CD4-positive, alpha-beta T cell treated with Interleukin-17A for 1 hour (primary cell): Measurements from ENCODE around the gene COX8A.
"Not testable (repeated sequence)": the region's sequence is repeated elsewhere in the genome, so short reads cannot be mapped to it uniquely, and the experiment has no call there.

Experiments
- DNase-seq: peaks from one replicate; pipeline ENCODE4 v3.0.0-alpha.2; 2020

The COX8A gene, protein sequence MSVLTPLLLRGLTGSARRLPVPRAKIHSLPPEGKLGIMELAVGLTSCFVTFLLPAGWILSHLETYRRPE

DNA sequence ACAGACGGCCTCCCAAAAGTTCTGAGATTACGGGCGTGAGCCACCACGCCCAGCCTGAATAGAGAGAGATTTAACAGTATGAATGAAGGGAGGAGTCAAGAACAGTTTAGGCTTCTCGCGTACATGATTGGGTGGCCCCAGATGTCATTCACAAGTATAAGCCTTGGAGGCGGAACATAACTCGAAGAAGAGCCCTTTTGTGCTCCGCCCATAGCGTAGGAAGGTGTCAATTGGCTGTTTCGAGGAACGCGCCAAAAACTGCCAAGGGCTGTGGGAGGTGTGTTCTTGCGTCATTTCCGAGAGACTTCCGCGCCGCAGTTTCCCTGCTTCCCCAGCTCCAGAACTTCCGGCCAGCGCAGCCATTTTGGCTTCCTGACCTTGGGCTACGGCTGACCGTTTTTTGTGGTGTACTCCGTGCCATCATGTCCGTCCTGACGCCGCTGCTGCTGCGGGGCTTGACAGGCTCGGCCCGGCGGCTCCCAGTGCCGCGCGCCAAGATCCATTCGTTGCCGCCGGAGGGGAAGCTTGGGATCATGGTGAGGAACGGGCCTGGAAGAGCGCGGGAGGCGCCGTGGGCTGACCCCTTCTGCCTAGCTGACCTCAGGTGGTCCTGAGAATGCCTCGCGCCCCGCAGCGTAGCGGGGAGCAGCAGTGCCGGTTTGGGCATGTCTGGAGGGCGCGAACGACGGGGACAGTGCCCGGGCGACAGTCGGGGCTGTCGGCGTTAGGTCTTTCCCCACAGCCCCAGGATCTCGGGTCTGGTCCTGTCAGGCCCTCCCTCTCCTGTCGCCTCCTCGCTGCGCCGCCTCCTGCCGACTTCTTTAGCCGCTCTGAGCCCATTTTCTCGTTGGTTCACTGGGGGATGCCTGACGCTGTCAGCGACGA is at the start of gene COX8A:
Gene COX8A (plus strand): TSS at position 362 of the 885 bp plus-strand sequence. CDS start 61 bp downstream, at position 423.
- peak; percentile 99 for DNase-seq

DNA sequence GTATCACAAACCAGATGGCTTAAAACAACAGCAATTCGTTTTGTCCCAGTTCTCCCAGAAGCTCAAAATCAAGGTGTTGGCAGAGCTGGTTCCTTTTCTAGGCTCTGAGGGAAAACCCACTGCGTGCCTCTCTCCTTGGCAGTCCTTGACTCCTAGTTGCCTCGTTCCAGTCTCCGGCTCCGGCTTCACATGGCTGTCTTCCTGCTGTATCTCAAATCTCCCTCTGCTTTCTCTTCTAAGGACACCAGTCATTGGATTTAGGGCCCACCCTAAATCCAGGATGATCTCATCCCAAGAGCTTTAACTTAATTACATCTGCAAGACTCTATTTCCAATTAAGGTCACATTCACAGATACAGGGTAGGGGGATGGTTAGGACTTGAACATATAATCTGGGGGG is 44.8 kb upstream of the COX8A start:
- no peak for DNase-seq

DNA sequence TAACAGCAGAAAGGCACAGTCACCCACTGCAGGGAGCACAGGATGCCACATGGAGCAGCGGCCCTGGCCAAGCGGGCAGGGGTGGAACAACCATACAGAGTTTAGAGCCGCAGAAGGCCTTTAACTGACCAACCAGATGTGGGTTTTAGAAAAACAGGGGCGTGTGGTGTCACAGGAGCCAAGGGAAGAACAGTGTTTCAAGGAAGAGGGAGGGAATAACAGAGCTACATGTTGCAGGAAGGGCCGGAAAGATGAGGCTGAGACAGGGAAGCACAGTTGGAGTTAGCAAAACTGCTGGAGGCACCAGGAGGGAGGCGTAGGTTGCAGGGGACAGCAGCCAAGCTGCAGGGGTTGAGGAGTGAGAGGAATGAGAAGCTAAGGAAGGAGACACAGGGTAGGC is 43.4 kb upstream of the COX8A start:
- DNase-seq = no peak

DNA sequence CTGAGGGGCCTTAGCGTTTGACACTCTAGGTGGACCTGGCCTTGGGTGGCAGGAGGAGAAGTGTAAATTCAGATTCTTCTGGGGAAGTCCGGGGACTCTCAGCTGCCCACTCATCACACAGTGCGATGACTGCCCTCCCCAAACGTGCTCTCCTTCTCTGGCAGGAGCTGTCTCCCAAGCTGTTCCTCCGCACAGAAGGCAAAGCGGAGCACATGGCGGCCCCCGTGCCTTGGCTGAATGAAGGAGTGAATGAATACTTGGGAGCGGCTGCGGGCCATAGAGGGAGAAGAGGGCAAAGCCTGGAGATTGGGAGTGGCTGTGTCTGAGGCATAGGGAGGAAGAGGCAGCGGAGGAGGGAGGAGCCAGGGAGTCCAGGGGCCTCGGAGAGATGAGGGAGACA is 42.5 kb upstream of the COX8A start:
- DNase-seq = no peak

DNA sequence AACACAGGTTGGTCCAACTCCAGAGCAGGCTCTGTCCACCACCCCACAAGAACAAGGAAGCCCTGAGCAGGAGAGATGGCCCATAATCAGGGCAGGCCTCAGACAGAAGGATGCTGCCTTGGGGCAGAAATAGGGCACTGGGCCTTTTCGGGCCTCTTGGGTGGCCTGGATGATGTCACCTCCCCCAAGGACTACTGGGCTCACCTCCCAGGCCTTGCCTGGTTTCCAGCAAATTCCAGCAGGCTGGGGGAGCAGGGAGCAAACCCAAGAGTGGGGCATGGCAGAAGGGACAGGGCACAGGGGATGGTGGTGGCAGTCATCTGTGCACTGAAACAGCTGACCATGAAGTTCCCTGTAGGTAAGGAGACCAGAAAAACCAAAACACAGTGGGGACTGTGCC is 41.0 kb upstream of the COX8A start:
- DNase-seq = no peak

DNA sequence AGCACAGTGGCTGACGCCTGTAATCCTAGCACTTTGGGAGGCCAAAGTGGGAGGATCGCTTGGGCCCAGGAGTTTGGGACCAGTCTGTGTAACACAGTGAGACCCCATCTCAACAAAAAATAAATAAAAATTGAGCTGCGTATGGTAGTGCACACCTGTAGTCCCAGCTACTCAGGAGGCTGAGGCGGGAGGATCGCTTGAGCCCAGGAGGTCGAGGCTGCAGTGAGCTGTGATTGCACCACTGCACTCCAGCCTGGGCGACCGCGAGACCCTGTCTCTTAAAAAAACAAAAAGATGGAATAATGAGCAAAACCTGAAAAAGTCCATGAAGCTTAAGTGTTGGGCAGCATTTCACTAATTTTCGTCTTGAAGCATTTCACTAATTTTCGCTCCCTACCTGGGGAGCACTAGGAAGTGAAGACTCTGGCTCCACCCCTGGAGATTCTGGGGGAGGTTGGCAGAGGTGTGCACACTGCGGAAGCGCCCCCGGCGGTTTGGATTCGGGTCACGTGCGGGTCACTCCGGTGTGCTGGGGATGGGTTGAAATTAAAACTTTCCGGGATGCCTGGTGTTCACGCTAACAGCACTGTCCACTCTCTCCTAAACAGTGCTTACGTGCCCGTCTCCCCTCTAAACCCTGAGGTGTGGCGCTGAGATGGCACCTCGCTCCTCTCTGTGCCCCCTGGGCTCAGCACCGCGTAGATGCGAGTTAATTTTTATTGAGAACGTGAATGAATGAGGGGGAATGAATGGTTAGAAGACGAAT is 36.5 kb upstream of the COX8A start:
- DNase-seq = peak; percentile 16

DNA sequence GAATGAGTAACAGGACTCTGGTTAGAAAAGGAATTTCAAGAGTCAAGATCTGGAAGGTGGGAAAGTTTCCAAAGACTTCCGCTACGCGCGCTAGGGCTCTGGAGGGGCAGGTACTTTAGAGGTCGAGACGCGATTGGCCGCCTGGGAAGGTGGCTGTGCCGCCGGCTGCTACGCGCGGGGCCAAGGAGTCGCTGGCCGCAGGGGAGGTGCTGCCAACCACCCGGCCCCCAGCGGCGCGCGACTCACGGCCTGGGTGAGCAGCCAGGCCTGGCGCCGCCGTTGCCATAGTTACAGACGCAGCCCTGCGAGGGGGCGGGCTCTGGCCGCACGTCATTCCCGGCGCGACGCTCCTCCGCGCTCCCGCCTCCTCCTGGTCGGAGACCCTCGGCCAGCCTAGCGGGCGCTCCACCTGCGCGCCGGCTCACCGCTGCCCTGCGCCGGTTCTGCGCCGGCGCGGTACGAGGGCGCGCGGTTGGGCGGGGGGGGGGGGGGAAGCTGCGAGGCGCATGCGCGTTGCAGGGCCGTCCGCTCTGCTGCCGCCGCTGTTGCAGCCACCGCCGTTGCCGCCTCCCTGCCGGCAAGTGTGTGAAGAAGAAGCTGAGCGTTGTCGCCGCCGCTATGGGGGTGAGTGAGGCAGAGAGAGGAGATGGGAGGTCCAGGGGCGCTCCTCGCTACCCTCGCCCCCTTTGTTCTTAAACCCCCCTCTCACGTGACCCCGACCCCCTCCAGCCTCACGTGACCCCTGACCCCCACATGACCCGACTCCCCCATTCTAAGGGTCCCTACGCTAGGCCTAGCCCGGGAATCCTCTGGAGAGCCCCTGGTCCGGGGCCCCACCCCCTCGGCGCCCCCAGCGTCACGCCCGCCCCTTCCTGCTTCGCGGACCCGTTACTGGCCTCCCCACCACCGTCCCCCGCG is 35.7 kb upstream of the COX8A start, which contains the start of gene NAA40:
Gene NAA40 (plus strand): TSS at position 524 of the 918 bp plus-strand sequence. CDS start 95 bp downstream, at position 619.
- DNase-seq = peak; percentile 94

DNA sequence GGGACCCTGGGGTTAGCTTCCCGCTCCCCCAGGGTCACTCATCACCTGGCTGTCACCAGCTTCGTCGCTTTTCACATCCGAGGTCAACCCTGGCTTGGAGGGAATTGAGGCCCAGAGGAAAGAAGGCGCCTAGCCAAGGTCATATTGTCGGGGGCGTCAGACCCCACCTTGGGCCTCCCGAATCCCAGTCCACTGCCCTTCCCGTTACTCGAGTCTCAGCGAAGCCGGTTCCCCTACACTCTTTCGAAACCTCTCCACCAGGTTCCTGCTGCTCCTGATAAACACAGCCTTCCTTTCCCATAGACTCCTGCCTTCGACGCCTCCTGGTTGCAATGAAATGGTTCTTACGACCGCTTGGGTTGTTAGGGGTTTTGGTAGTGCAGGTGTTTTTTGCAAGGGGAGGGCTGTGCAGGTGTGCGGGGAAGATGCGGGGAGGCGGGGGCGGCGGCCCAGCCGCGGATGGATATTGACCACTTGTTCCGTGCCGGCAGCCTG is 35.0 kb upstream of the COX8A start:
- no peak for DNase-seq

DNA sequence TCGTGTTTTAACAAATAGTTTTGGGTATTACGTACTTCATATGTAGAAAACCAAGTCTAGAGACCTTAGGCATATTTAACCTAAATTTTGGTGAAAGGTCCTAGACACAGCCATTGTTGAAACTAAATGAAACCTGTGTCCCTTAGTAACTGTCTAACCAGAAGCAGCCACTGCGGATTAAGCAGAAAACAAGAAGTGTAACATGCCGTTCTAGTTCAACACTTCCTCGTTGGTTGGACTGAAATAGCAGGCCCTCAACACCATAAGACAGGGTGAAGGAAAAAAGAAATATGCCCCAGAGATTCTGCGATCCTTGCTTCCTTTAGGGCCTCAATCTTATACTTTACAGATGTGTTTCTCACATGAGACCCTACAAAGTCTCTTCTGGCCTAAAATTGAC is 33.6 kb upstream of the COX8A start:
- no peak for DNase-seq

DNA sequence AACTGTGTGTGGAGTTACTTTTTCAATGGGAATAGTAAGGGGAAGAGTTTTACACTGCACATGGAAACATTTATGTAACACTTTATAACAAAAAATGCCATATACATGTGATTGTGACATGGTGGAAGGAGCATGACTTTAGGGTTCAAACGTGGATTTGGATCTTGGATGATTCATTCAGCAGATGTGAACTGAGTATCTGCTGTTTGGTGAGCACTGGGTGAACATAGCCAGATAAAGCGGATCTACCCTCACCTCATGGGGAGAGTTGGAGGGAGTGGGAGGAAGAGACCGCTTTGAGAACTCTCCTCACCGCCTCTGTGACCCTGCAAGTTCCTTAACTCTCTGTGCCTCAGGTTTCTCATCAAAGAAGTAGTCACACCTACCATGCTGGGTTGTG is 32.5 kb upstream of the COX8A start:
- no peak for DNase-seq

DNA sequence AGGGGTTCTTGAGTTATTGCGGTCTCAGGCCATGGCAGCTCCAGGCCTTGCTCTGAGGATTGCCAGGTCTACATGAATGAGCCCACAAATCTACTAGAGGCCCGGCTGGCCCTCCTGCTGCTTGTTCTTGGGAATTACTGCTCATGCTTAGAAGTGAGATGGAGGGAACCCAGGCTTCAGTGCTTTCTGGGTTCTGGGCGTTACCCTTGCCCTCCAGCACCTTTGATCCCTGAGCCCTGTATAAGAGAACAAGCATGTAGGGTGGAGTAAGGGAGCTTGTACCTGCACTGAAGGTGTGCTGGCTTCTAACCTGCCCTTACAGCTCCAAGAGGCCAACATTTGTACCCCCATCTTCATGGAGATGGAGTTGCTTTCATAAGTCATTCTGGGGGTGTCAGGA is 31.6 kb upstream of the COX8A start:
- no peak for DNase-seq

DNA sequence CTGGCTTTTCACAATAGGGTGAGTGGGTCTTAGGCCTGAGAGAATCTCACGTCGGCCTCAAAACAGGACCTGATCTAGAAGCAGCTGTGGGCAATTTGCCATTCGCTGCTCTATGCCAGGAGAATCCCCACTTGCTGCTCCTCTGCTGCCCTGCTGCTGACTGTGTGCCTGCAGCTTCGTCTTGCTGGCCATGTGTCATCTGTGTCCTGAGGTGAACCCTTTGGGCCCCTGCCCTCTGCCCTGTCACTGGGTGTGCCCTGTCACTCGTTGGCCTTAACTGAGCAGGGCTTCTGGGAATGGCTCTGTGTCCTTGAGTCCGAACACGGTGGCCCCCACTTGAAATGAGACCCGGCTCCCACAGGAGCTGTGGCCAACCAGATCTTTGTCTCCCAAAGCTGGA is 29.4 kb upstream of the COX8A start:
- DNase-seq = no peak

DNA sequence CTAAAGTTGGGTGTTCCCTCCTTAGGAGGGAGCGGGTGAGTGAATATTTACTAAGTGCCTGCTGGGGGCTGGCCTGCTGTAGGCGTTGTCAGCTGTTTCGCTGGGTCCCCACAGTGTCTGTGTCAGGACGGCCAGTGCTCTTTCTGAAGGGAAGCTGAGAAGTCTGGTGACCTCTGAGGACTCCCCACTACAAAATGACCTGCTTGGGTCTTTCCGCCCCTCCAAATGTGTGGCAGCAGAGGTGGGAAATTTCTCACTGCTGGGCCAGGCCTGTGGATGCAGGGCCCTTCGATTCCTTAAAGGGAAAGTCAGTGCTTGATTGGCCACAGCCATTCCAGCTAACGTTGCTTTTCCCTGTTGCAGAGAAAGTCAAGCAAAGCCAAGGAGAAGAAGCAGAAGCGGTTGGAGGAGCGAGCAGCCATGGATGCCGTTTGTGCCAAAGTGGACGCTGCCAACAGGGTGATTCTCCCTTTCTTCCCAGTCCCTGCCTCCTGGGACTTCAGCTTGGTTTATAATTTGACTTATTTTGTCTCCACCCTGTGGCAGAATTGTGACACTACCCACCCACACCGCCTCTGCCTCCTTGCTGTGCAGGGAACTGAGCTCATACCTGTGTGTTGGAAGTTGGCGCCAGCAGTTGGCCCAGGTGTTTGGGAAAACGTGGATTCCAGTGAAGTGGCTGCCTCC is 28.8 kb upstream of the COX8A start:
- DNase-seq = peak; percentile 73

DNA sequence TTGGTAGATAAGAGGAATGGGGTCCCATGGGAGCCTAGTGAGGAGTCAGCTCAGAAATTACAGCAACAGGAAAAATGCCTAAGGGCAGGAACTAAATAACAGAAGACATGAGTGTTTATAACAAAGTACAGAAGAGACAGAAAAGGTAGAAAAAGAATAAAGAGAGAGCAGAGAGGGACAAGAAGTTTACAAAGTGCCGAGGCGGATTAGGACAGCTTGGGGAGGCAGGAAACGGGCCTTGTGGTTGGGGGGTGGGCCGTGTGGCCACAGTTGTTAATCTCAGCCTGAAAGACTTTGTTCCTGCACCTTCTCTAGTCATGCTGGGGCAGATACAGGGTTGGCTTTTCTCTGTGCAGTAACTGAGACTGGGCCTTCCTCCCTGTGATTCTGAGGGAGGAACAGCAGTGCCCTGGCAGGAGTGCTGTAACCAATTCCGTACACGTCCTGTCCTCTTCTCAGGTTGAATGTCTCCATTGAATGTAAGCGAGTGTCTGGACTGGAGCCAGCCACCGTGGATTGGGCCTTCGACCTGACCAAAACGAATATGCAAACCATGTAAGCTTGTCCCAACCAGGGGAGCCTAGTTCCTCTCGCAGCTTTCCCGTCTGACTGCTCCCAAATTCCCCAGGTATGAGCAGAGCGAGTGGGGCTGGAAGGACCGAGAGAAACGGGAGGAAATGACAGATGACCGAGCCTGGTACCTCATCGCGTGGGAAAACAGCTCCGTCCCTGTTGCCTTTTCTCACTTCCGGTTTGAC is 22.5 kb upstream of the COX8A start:
- peak; percentile 44 for DNase-seq

DNA sequence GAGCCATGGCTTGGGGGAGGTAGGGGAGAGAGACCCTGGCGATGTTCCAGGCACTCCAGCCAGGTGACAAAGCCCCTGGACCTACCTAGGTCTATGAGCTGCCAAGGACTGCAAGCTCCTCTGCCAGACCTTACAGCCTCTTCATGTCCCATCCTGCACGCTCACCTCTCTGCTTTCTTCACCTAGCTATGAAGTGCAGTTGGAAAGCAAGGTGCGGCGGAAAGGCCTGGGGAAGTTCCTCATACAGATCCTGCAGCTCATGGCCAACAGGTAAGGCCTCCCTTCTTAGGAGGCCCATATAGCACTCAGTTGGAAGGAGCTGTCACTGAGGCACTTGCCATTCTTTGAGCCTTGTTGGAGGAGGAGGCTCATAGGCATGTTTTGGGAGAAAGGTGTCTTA is 21.9 kb upstream of the COX8A start:
- DNase-seq = no peak

DNA sequence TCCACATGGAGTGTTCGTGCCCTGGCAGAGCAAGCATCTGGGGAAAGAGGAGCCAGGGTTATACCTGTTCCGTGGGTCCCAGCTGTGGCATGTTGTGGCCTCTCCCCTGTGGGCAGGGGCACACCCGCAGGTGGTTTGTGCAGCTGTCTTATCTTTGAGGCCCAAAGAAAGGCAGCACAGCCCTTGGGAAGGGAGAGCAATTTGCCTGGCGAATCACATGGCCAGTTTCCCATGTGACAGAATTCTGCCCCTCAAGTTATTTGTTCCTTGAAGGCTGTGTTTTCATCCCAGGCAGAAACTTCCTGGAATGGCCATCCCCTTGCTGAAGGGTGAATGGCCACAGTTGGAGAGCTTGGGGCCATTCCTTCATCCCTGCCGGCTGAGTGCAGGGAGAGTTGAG is 16.4 kb upstream of the COX8A start:
- DNase-seq = no peak

DNA sequence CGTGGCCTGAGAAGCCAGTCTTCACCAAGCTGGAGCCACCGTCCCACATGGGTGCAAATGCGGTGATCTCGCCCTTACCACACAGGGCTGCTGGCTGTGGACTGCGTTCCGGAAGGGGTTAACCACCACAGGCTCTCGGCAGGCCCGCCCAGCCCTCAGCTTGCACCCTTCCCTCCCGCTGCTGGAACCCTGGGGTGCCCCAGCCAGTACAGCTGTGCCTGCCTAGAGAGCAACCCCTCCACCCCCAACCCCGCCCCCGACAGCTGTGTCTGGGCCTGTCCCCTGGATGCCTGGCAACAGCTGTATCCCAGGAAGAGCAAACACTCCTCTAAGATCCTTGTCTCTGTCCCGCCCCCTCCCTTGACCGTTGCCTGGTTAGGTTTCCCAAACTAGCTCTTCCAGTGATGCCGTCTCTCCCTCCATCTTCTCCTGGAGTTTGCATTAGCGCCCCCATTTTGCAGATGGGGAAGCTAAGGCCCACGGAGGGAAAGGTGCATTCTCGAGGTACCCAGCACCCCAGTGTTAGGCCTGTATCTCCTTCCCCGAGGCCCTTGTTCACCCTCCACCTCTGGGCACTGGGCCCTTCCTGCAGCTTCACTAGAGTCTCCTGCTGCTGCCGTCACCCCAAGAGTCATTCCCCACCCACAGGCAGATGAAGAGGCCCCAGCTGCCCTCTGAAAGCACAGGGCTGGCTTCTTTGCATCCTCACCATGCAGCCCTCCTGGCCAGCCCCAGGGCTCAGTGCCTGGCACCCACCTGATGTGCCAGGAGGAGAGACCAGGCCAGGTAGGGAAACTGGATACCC is 12.6 kb upstream of the COX8A start:
- peak; percentile 49 for DNase-seq

DNA sequence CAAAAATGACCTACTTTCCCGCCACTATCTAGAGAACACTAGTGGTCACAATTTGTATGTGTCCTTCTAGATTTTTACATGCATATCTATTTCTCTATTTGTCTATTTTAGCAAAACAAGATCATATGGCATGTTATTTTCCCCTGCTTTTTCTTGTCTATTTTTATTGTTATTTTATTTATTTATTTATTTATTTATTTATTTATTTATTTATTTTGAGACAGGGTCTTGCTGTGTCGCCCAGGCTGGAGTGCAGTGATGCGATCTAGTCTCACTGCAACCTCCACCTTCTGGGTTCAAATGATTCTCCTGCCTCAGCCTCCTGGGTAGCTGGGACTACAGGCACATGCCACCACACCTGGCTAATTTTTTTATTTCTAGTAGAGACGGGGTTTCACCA is 10.5 kb upstream of the COX8A start:
- not testable (repeated sequence) for DNase-seq

DNA sequence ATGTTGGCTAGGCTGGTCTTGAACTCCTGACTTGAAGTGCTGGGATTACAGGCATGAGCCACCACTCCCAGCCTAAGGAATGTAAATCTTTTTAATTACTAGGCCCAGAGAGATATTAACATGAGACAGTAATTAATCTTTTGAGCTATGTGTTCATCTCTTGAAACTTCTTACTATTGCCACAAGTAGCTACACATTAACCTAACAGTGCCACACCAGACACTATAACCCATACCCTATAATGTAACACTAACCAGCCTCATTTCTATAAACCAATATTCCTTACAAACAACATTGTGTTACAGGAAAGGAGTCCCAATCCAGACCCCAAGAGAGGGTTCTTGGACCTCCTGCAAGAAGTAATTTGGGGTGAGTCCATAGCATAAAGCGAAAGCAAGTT is 8.0 kb upstream of the COX8A start:
- DNase-seq = no peak

DNA sequence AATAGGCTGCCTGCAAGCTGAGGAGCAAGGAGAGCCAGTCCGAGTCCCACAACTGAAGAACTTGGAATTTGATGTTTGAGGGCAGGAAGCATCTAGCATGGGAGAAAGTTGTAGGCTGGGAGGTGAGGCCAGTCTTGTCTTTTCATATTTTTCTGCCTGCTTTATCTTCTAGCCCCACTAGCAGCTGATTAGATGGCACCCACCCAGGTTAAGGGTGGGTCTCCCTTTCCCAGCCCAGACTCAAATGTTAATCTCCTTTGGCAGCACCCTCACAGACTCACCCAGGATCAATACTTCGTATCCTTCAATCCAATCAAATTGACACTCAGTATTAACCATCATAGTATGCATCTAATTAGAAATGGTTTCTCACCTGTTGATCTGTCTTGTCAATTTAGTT is 5.0 kb upstream of the COX8A start:
- DNase-seq = no peak
